GM12878 (cell line): ENCODE measurements around the gene MLIP. TPM values are rescaled to one million over a fixed set of nuclear protein-coding genes. Genes with fewer than 3 reads are reported as not detected.
A peak's percentile ranks its signal among the peaks of the same experiment; 100 is the strongest.

Experiments
- ATAC-seq: fragments of 200-7000 bp; cut with Tn5 transposase; 3 replicates; pipeline ENCODE4 v1.9.1; 2020; ENCODE audit warnings: mild to moderate bottlenecking, moderate library complexity
- BruUV-seq: library from RNA; stranded (reverse); fragments of 400-500 nt; replicated peaks from 2 replicates; lab custom pipeline; 2021; lab: Mats Ljungman, UMichigan
- CTCF ChIA-PET: fragments of 300-600 bp; sonication (Branson Sonifier 250); formaldehyde crosslinking; extraction: SDS; loops from one replicate; lab custom pipeline; 2021; ENCODE audit warnings: inconsistent platforms; lab: Yijun Ruan, JAX
- POLR2A ChIA-PET: fragments of 350-600 bp; formaldehyde crosslinking; extraction: SDS; loops from one replicate; lab custom pipeline; 2021; ENCODE audit warnings: inconsistent platforms; lab: Charles Lee
- RAD21 ChIA-PET: fragments of 300-600 bp; sonication (Branson Sonifier 250); formaldehyde crosslinking; loops from one replicate; lab custom pipeline; 2023; ENCODE audit warnings: antibody characterized with exemption; ENCODE audit not compliant: unreplicated experiment; lab: Charles Lee
- SMC1A ChIA-PET: fragments of 300-600 bp; sonication (Branson Sonifier 250); formaldehyde crosslinking; loops from one replicate; lab custom pipeline; 2023; ENCODE audit not compliant: unreplicated experiment, uncharacterized antibody; lab: Charles Lee
- DNase-seq: peaks from one replicate; pipeline ENCODE4 v3.0.0-alpha.2; 2011; ENCODE audit warnings: low read depth, low spot score
- FAIRE-seq: peaks from 3 replicates; lab custom pipeline; 2011; peaks lifted over from hg19 to GRCh38; lab: Jason Lieb, UNC
- H2AFZ ChIP-seq: 2 replicates; pipeline ENCODE4 v1.6.0; 2011; ENCODE audit warnings: low read depth, low read length, control low read depth; ENCODE audit not compliant: control insufficient read depth
- H3K27ac ChIP-seq: 2 replicates; pipeline ENCODE4 v1.5.1; 2011; ENCODE audit warnings: control low read depth; ENCODE audit not compliant: control insufficient read depth, insufficient read depth
- H3K27me3 ChIP-seq, 2 experiments: replicated peaks in 1 of 2; 2 replicates each; pipeline versions ENCODE4 v1.6.0 to v1.6.1; 2011; ENCODE audit warnings: low read length in 1 of 2; ENCODE audit not compliant: control insufficient read depth in 2 of 2, insufficient read depth in 2 of 2
- H3K36me3 ChIP-seq, 2 experiments: 2 replicates each; pipeline ENCODE4 v1.5.1; 2011; ENCODE audit warnings: low read length in 1 of 2; ENCODE audit not compliant: control insufficient read depth in 2 of 2, insufficient read depth in 2 of 2
- H3K4me1 ChIP-seq: 2 replicates; pipeline ENCODE4 v1.6.1; 2011; ENCODE audit warnings: mild to moderate bottlenecking, low read length, moderate library complexity, mixed read lengths; ENCODE audit not compliant: control insufficient read depth, insufficient read depth
- H3K4me2 ChIP-seq: 2 replicates; pipeline ENCODE4 v1.6.0; 2011; ENCODE audit warnings: control low read depth; ENCODE audit not compliant: control insufficient read depth, insufficient read depth
- H3K4me3 ChIP-seq: fragments of 200-600 bp; sonication (generic); 2 replicates; pipeline ENCODE4 v1.5.1; 2016
- H3K79me2 ChIP-seq: 2 replicates; pipeline ENCODE4 v1.6.0; 2011; ENCODE audit warnings: low read length; ENCODE audit not compliant: control insufficient read depth, insufficient read depth
- H3K9ac ChIP-seq: 2 replicates; pipeline ENCODE4 v1.8.0; 2011; ENCODE audit warnings: low read length, control low read depth, mixed read lengths; ENCODE audit not compliant: control insufficient read depth, insufficient read depth
- H3K9me3 ChIP-seq: replicated peaks from 3 replicates; pipeline ENCODE4 v1.5.1; 2011; ENCODE audit warnings: mild to moderate bottlenecking, low read length; ENCODE audit not compliant: control insufficient read depth, insufficient read depth
- H4K20me1 ChIP-seq: 2 replicates; pipeline ENCODE4 v1.6.0; 2011; ENCODE audit not compliant: control insufficient read depth, insufficient read depth
- BRCA1 ChIP-seq: IDR thresholded peaks from 2 replicates; pipeline ENCODE4 v1.6.1; 2011; ENCODE audit warnings: low read depth, low read length, improper control_type of control experiment
- FOXK2 ChIP-seq: fragments of 450-650 bp; IDR thresholded peaks from 2 replicates; pipeline ENCODE4 v1.6.1; 2017; ENCODE audit warnings: mild to moderate bottlenecking, moderate library complexity
- HDAC6 ChIP-seq: fragments of 200-600 bp; sonication (generic); IDR thresholded peaks from one replicate; pipeline ENCODE4 v1.8.0; 2017; ENCODE audit warnings: antibody characterized with exemption; ENCODE audit not compliant: unreplicated experiment
- IKZF2 ChIP-seq, 2 experiments: fragments of 450-650 bp; IDR thresholded peaks; 2 replicates each; pipeline ENCODE4 v1.6.1; 2017; ENCODE audit warnings: mild to moderate bottlenecking in 2 of 2, moderate library complexity in 2 of 2
- MTA3 ChIP-seq: IDR thresholded peaks from 2 replicates; pipeline ENCODE4 v1.6.1; 2012; ENCODE audit warnings: low read length, inconsistent platforms, borderline replicate concordance
- RAD21 ChIP-seq: IDR thresholded peaks from 2 replicates; pipeline ENCODE4 v1.6.1; 2011; ENCODE audit warnings: mild to moderate bottlenecking, low read depth, low read length, moderate library complexity; ENCODE audit not compliant: insufficient read depth
- RBBP5 ChIP-seq: fragments of 200-600 bp; sonication (generic); conservative IDR thresholded peaks from 2 replicates; pipeline ENCODE4 v1.6.1; 2016
- RELA ChIP-seq: fragments of 450-650 bp; IDR thresholded peaks from 2 replicates; pipeline ENCODE4 v1.8.0; 2014; ENCODE audit warnings: borderline replicate concordance; ENCODE audit not compliant: partially characterized antibody
- SIN3A ChIP-seq: IDR thresholded peaks from 2 replicates; pipeline ENCODE4 v1.6.1; 2012; ENCODE audit warnings: low read depth, low read length, improper control_type of control experiment
- SPI1 ChIP-seq: IDR thresholded peaks from 2 replicates; pipeline ENCODE4 v1.6.1; 2011; ENCODE audit warnings: low read depth, mild to moderate bottlenecking, low read length, moderate library complexity, borderline replicate concordance; ENCODE audit not compliant: insufficient read depth
- SUPT20H ChIP-seq: IDR thresholded peaks from 2 replicates; pipeline ENCODE4 v1.6.1; 2011; ENCODE audit warnings: low read depth, mild to moderate bottlenecking, low read length, moderate library complexity, borderline replicate concordance; ENCODE audit not compliant: control insufficient read depth
- ZBED1 ChIP-seq: IDR thresholded peaks from 2 replicates; pipeline ENCODE4 v1.6.1; 2016; ENCODE audit warnings: borderline replicate concordance
- WGBS: methylation state at CpG from one replicate; pipeline ENCODE4 v1.1.6; 2016; ENCODE audit warnings: low lambda C conversion rate; ENCODE audit not compliant: insufficient replicate concordance, insufficient coverage; ENCODE audit errors: missing lambda C conversion rate; 5-methylcytosine and 5-hydroxymethylcytosine counted together
- in situ Hi-C: fragments of 300-500 bp; cut with MboI; formaldehyde crosslinking; loops from 9 replicates; pipeline ENCODE4 v1.14.3; 2018; ENCODE audit warnings: mixed read lengths
- intact Hi-C: fragments of 100-400 bp; cut with micrococcal nuclease; formaldehyde crosslinking; loops from one replicate; pipeline ENCODE4 v1.14.2; 2022; ENCODE audit not compliant: unreplicated experiment
- polyA plus RNA-seq, 11 experiments: library from polyadenylated mRNA; depleted of rRNA in 4 of 11; unstranded in 6 of 11; stranded (reverse) in 5 of 11; fragments of >200 nt; fragmentation: Nextera tagmentation in 4 of 11; fragmentation: Illumina TruSeq in 1 of 11; extraction: Ambion mirVana in 4 of 11; extraction: Trizol in 1 of 11; gene quantifications; 1 replicate in 1 of 11; 2 replicates in 10 of 11; pipeline versions ENCODE4 v1.2.1 to v1.2.3, GENCODE V29; 2011 to 2016; ENCODE audit warnings: inconsistent platforms in 2 of 11, missing spikeins in 2 of 11, low read depth in 1 of 11
- total RNA-seq, 4 experiments: library from RNA; depleted of rRNA in 3 of 4; stranded (reverse); fragments of >200 nt in 3 of 4; fragmentation: Illumina TruSeq in 1 of 4; extraction: Trizol in 1 of 4; gene quantifications; 2 replicates each; pipeline versions ENCODE4 v1.2.1 to v1.2.3, GENCODE V29; 2013 to 2021
- TF ChIP-seq, protein P1 (sequence below): IDR thresholded peaks from 2 replicates; pipeline ENCODE4 v1.6.1; 2012; ENCODE audit warnings: low read length, inconsistent platforms
- TF ChIP-seq, protein P2 (sequence below): fragments of 450-650 bp; formaldehyde crosslinking; IDR thresholded peaks from 2 replicates; pipeline ENCODE4 v1.4.0; 2020; ENCODE audit warnings: mild to moderate bottlenecking, moderate library complexity

Gene MLIP
- total and polyA plus RNA-seq, 10 of the 15 experiments (the other 5 are each of a cell fraction or from before 2014, with no cell fraction given), result not detected

DNA sequence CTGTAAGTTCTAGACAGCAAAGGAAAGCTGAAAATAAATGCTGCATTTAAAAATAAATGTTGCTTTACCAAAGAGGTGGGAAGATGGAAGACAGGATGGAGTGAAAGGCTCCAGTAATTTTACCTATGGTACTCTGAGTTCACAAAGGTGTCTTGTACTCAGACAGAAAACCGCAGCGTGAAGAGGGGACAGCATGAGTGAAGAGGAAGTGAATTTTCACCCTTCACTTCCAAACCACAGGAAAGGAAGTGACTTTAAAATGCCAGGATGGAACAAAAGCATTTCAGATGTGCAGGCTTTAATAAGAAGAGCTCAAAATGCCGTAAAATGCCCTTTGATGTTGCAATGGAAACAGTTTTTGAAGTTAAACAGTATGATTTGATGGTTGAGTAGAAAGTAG is 105.8 kb downstream of the MLIP start:
- FAIRE-seq (no peak), ATAC-seq (no peak), DNase-seq (no peak)
- ChIA-PET CTCF (no interaction called here), POLR2A (no interaction called here), RAD21 (no interaction called here), SMC1A (interaction anchor here (1.3 kb wide), 1 partner anchor 70 kb away, joined by 4 read pairs; no protein-coding TSS in a partner anchor)
- Histone ChIP-seq H3K4me3 (no peak overlapping the region), H3K27me3 (no peaks in the 10 kb centered on the region), H3K27ac (no peak overlapping the region), H3K36me3 (no peaks in the 10 kb centered on the region), H3K79me2 (no peaks in the 10 kb centered on the region), H3K4me1 (no peaks in the 10 kb centered on the region), H3K4me2 (no peak overlapping the region), H4K20me1 (no peaks in the 10 kb centered on the region), H3K9ac (no peak overlapping the region), H2AFZ (no peak overlapping the region), H3K9me3 (no peaks in the 10 kb centered on the region)
- in situ Hi-C loops (no loop called here), intact Hi-C loops (no loop called here)
- TF ChIP-seq IKZF2 (IDR thresholded peaks at IDR 0.05), result no peak
- TF ChIP-seq SPI1, result 0 out of 2 replicates have a peak, but pooled peaks have one; percentile 31
- no peak for TF ChIP-seq RELA
- BruUV-seq, result no TSS peak
- 0% methylated on average over 3 of the region's 3 CpGs for WGBS

DNA sequence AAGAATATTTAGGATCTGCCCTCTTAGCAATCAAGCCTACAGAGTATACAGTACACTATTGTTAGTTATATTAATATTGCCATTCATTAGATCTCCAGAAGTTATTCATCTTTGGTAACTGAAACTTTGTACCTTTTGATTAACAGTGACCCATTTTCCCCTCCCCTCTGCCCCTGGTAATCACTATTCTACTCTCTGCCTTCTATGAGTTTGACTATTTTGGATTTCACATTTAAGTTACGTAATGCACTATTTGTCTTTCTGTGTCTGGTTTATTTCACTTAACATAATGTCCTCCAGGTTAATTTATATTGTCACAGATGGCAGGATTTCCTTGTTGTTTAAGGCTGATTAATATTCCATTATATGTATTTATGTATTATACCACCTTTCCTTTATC is 111.0 kb downstream of the MLIP start:
- Histone ChIP-seq H3K27ac (no peak overlapping the region), H3K9me3 (no peaks in the 10 kb centered on the region), H3K79me2 (no peaks in the 10 kb centered on the region), H4K20me1 (no peaks in the 10 kb centered on the region), H2AFZ (no peak overlapping the region), H3K36me3 (no peaks in the 10 kb centered on the region), H3K9ac (no peak overlapping the region), H3K4me1 (no peaks in the 10 kb centered on the region), H3K4me2 (no peak overlapping the region), H3K27me3 (no peaks in the 10 kb centered on the region), H3K4me3 (no peak overlapping the region)
- ChIA-PET RAD21 (no interaction called here), SMC1A (no interaction called here), POLR2A (no interaction called here), CTCF (no interaction called here)
- WGBS, result 38% methylated on average over 1 of the region's 1 CpG
- intact Hi-C loops (no loop called here), in situ Hi-C loops (no loop called here)
- FAIRE-seq (no peak), ATAC-seq (no peak), DNase-seq (no peak)
- no TSS peak for BruUV-seq
- TF ChIP-seq RAD21 (no peak), SUPT20H (no peak), SIN3A (no peak), BRCA1 (no peak), RELA (no peak), MTA3 (no peak), FOXK2 (no peak), HDAC6 (no peak), RBBP5 (no peak), ZBED1 (no peak)
- TF ChIP-seq, protein P1, sequence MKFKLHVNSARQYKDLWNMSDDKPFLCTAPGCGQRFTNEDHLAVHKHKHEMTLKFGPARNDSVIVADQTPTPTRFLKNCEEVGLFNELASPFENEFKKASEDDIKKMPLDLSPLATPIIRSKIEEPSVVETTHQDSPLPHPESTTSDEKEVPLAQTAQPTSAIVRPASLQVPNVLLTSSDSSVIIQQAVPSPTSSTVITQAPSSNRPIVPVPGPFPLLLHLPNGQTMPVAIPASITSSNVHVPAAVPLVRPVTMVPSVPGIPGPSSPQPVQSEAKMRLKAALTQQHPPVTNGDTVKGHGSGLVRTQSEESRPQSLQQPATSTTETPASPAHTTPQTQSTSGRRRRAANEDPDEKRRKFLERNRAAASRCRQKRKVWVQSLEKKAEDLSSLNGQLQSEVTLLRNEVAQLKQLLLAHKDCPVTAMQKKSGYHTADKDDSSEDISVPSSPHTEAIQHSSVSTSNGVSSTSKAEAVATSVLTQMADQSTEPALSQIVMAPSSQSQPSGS, result no peak
- TF ChIP-seq, protein P2, sequence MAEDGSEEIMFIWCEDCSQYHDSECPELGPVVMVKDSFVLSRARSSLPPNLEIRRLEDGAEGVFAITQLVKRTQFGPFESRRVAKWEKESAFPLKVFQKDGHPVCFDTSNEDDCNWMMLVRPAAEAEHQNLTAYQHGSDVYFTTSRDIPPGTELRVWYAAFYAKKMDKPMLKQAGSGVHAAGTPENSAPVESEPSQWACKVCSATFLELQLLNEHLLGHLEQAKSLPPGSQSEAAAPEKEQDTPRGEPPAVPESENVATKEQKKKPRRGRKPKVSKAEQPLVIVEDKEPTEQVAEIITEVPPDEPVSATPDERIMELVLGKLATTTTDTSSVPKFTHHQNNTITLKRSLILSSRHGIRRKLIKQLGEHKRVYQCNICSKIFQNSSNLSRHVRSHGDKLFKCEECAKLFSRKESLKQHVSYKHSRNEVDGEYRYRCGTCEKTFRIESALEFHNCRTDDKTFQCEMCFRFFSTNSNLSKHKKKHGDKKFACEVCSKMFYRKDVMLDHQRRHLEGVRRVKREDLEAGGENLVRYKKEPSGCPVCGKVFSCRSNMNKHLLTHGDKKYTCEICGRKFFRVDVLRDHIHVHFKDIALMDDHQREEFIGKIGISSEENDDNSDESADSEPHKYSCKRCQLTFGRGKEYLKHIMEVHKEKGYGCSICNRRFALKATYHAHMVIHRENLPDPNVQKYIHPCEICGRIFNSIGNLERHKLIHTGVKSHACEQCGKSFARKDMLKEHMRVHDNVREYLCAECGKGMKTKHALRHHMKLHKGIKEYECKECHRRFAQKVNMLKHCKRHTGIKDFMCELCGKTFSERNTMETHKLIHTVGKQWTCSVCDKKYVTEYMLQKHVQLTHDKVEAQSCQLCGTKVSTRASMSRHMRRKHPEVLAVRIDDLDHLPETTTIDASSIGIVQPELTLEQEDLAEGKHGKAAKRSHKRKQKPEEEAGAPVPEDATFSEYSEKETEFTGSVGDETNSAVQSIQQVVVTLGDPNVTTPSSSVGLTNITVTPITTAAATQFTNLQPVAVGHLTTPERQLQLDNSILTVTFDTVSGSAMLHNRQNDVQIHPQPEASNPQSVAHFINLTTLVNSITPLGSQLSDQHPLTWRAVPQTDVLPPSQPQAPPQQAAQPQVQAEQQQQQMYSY (CRISPR knock-in tag), result no peak
